HG03175 (cell line): ENCODE results near the gene DCLK3.

Source experiments
- ATAC-seq: cut with Tn5 transposase; IDR thresholded peaks from one replicate; pipeline ENCODE4 v1.9.1; 2021; ENCODE audit warnings: mild to moderate bottlenecking, moderate library complexity; ENCODE audit not compliant: unreplicated experiment

Gene DCLK3

DNA sequence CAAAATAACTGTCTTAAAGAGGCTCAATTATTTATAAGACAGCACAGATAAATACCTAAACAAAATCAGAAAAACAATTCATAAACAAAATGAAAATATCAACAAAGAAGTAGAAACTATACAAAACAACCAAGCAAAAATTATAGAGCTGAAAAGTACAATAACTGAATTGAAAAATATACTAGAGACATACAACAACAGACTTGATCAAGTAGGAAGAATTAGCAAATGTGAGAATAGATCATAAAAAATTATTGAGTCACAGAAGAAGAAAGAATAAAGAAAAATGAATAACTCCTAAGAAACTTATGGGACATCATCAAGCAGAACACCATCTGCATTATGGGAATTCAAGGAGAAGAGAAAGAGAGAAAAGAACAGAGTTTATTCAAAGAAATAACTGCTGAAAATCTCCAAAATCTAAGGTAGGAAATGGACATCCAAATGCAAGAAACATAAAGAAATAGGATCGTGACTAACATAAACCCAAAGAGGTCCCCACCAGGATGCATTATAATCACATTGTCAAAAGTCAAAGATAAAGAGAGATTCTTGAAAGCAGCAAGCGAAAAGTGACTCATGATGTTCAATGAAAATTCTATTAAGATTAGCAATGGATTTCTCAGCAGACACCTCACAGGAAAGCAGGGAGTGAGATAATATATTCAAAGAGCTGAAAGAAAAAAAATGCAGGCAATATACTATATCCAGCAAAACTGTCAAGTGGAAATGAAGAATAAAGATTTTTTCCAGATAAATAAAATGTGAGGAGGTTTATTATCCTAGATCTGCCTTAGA, 85.9 kb downstream of the DCLK3 start:
- ATAC-seq: no peak

- peak; percentile 84 for ATAC-seq
These were observed 86.9 kb downstream of the DCLK3 start for GRCh38 chr3:36677331-36678007.

GRCh38 chr3:36674816-36675215, 89.5 kb downstream of the DCLK3 start:
- ATAC-seq: no peak

GRCh38 chr3:36669764-36670163, 94.6 kb downstream of the DCLK3 start:
- ATAC-seq: no peak

GRCh38 chr3:36666166-36666565, 98.2 kb downstream of the DCLK3 start:
- ATAC-seq: no peak

DNA sequence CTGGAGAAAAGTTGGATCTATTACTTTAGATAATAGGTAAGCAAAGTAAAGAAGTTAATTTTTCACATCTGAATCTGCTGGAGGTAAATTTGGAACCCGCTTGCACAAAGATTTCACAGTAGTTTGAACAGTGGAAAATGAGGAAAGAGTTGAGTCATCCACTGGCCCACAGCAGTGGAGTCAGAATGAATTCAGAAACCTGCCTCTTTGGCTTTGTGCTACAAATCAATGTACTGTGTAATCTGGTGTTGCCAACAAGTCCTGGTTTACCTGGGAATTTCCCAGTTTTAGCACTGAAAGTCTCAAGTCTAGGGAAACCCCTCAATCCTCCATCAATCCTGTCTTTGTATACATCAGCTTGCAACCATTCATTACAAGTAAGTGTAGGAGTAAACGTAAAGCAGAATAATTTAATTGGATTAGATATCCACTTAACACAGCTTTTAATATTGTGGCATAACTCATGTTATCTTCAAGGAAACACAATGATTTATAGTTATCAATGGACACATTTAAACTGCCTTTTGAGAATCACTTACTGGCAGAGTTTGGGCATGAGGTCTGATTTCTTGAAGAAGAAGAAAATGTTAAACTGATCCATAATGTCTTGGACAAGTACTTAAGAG, 100.6 kb downstream of the DCLK3 start:
- ATAC-seq: no peak

GRCh38 chr3:36662626-36663025, 101.7 kb downstream of the DCLK3 start:
- no peak for ATAC-seq
